Neural cell (in vitro differentiated cells): ENCODE data around the gene PHETA2. TPM values are rescaled to one million over a fixed set of nuclear protein-coding genes. Genes with fewer than 3 reads are reported as not detected.
"Not testable (repeated sequence)": the region's sequence is repeated elsewhere in the genome, so short reads cannot be mapped to it uniquely, and the experiment has no call there.

Source experiments
- H2AFZ ChIP-seq: fragments of 200-600, 300-800 bp; sonication (generic), shearing (Covaris generic); 2 replicates; pipeline ENCODE4 v1.6.0; 2014; ENCODE audit warnings: low read depth, mild to moderate bottlenecking, antibody characterized with exemption, low read length, moderate library complexity
- H3F3A ChIP-seq: fragments of 200-600 bp; shearing (Covaris generic); 2 replicates; pipeline ENCODE4 v1.6.1; 2016; ENCODE audit warnings: mild to moderate bottlenecking, moderate library complexity, mixed read lengths, antibody characterized with exemption, low read length; ENCODE audit not compliant: insufficient read depth, poor library complexity, severe bottlenecking
- H3K27ac ChIP-seq: fragments of 200-600, 300-800 bp; sonication (generic), shearing (Covaris generic); 2 replicates; pipeline ENCODE4 v1.5.1; 2014; ENCODE audit warnings: mild to moderate bottlenecking, low read length, moderate library complexity
- H3K27me3 ChIP-seq: fragments of 300-800, 200-600 bp; sonication (generic), shearing (Covaris generic); 2 replicates; pipeline ENCODE4 v1.6.0; 2014; ENCODE audit warnings: mild to moderate bottlenecking, low read depth, low read length, moderate library complexity; ENCODE audit not compliant: insufficient read depth
- H3K36me3 ChIP-seq: fragments of 300-800, 200-600 bp; sonication (generic), shearing (Covaris generic); 2 replicates; pipeline ENCODE4 v1.5.1; 2014; ENCODE audit warnings: mild to moderate bottlenecking, antibody characterized with exemption, low read length, moderate library complexity; ENCODE audit not compliant: insufficient read depth
- H3K4me2 ChIP-seq: fragments of 300-800, 200-600 bp; sonication (generic), shearing (Covaris generic); 2 replicates; pipeline ENCODE4 v1.6.0; 2014; ENCODE audit warnings: mild to moderate bottlenecking, low read length
- H3K4me3 ChIP-seq: fragments of 300-800, 200-600 bp; sonication (generic), shearing (Covaris generic); 2 replicates; pipeline ENCODE4 v1.5.1; 2014; ENCODE audit warnings: mild to moderate bottlenecking, low read length, moderate library complexity
- H3K79me2 ChIP-seq: fragments of 200-600 bp; shearing (Covaris generic); replicated peaks from 2 replicates; pipeline ENCODE4 v1.6.0; 2014; ENCODE audit warnings: mild to moderate bottlenecking, low read length, moderate library complexity; ENCODE audit not compliant: insufficient read depth
- H3K9ac ChIP-seq: fragments of 300-800, 200-600 bp; sonication (generic), shearing (Covaris generic); 2 replicates; pipeline ENCODE4 v1.6.1; 2016; ENCODE audit warnings: mild to moderate bottlenecking, low read length, mixed read lengths
- H3K9me2 ChIP-seq: fragments of 200-600 bp; shearing (Covaris generic); 2 replicates; pipeline ENCODE4 v1.6.1; 2016; ENCODE audit warnings: mild to moderate bottlenecking, low read length, mixed read lengths; ENCODE audit not compliant: insufficient read depth
- H3K9me3 ChIP-seq: fragments of 200-600, 300-800 bp; sonication (generic), shearing (Covaris generic); 2 replicates; pipeline ENCODE4 v1.6.1; 2016; ENCODE audit warnings: mild to moderate bottlenecking, mixed run types, low read length, moderate library complexity, mixed read lengths
- H4K20me1 ChIP-seq: fragments of 200-600 bp; shearing (Covaris generic); 2 replicates; pipeline ENCODE4 v1.6.1; 2016; ENCODE audit warnings: mild to moderate bottlenecking, mixed run types; ENCODE audit not compliant: insufficient read depth
- EP300 ChIP-seq: fragments of 450-650 bp; conservative IDR thresholded peaks from 2 replicates; pipeline ENCODE4 v1.6.1; 2014; ENCODE audit warnings: antibody characterized with exemption, mild to moderate bottlenecking, moderate library complexity; ENCODE audit not compliant: poor library complexity, severe bottlenecking
- EZH2 ChIP-seq: fragments of 200-600, 300-800 bp; shearing (Covaris generic), sonication (generic); IDR thresholded peaks from 2 replicates; pipeline ENCODE4 v1.6.1; 2014; ENCODE audit warnings: antibody characterized with exemption, low read length, borderline replicate concordance, mild to moderate bottlenecking; ENCODE audit not compliant: insufficient read depth, poor library complexity, severe bottlenecking
- MXI1 ChIP-seq: fragments of 450-650 bp; conservative IDR thresholded peaks from 2 replicates; pipeline ENCODE4 v1.6.1; 2014; ENCODE audit warnings: antibody characterized with exemption, mild to moderate bottlenecking; ENCODE audit not compliant: poor library complexity, severe bottlenecking
- POLR2AphosphoS5 ChIP-seq: IDR thresholded peaks from 2 replicates; pipeline ENCODE4 v1.6.1; 2012
- RAD21 ChIP-seq: fragments of 450-650 bp; conservative IDR thresholded peaks from 2 replicates; pipeline ENCODE4 v1.6.1; 2014; ENCODE audit warnings: antibody characterized with exemption, mild to moderate bottlenecking, moderate library complexity
- SMC3 ChIP-seq: fragments of 450-650 bp; conservative IDR thresholded peaks from 2 replicates; pipeline ENCODE4 v1.6.1; 2014; ENCODE audit warnings: antibody characterized with exemption, mild to moderate bottlenecking, moderate library complexity; ENCODE audit not compliant: poor library complexity
- TAF1 ChIP-seq: IDR thresholded peaks from 2 replicates; pipeline ENCODE4 v1.6.1; 2012; ENCODE audit warnings: low read depth
- polyA plus RNA-seq: library from polyadenylated mRNA; depleted of rRNA; stranded (reverse); fragments of >200 nt; gene quantifications from 2 replicates; pipeline ENCODE4 v1.2.3, GENCODE V29; 2014
- small RNA-seq, 3 experiments: library from RNA; depleted of rRNA; stranded (forward); fragments of <200 nt; gene quantifications; one replicate each; pipeline ENCODE3, GENCODE V24; 2012
- TF ChIP-seq, protein P1 (sequence below): fragments of 450-650 bp; IDR thresholded peaks from 2 replicates; pipeline ENCODE4 v1.5.1; 2014; ENCODE audit warnings: antibody characterized with exemption, mild to moderate bottlenecking, moderate library complexity; ENCODE audit not compliant: poor library complexity, severe bottlenecking
- TF ChIP-seq, protein P2 (sequence below): IDR thresholded peaks from 2 replicates; pipeline ENCODE4 v1.6.1; 2012; ENCODE audit warnings: borderline replicate concordance

PHETA2 gene
- polyA plus RNA-seq, 1 donor from 2014 or later, result 0.42 TPM

DNA sequence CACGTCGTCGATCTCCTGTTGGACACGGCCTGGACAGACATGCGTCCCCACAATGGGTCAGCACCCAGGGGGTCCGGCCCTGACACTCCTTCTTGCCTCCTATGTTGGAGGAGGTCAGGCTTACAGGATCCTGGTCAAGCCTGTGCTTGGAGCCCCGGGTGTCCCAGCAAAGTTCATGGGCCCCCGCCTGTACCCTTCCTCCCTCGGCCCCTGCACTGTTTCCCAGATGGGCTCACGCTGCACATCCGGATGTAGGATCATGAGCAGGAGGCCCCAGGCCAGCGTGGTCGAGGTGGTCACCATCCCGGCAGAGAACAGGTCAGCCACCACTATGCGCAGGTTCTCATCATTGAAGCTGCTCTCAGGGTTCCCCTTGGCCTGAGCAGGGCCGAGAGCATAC, 53.6 kb downstream of the PHETA2 start:
- Histone ChIP-seq H3K27ac (no peak overlapping the region), H3K9me3 (no peaks in the 10 kb centered on the region), H3K27me3 (no peaks in the 10 kb centered on the region), H3K36me3 (no peaks in the 10 kb centered on the region), H2AFZ (no peak overlapping the region), H3K9ac (no peak overlapping the region), H3K4me2 (no peak overlapping the region), H3K4me3 (no peak overlapping the region), H3K79me2 (no peaks in the 10 kb centered on the region), H3K9me2 (no peaks in the 10 kb centered on the region), H3F3A (no peaks in the 10 kb centered on the region), H4K20me1 (no peaks in the 10 kb centered on the region)
- TF ChIP-seq EZH2 (no peak), EP300 (no peak), TAF1 (no peak), MXI1 (no peak), SMC3 (no peak), RAD21 (no peak), POLR2AphosphoS5 (no peak)
- TF ChIP-seq, protein P1, sequence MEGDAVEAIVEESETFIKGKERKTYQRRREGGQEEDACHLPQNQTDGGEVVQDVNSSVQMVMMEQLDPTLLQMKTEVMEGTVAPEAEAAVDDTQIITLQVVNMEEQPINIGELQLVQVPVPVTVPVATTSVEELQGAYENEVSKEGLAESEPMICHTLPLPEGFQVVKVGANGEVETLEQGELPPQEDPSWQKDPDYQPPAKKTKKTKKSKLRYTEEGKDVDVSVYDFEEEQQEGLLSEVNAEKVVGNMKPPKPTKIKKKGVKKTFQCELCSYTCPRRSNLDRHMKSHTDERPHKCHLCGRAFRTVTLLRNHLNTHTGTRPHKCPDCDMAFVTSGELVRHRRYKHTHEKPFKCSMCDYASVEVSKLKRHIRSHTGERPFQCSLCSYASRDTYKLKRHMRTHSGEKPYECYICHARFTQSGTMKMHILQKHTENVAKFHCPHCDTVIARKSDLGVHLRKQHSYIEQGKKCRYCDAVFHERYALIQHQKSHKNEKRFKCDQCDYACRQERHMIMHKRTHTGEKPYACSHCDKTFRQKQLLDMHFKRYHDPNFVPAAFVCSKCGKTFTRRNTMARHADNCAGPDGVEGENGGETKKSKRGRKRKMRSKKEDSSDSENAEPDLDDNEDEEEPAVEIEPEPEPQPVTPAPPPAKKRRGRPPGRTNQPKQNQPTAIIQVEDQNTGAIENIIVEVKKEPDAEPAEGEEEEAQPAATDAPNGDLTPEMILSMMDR, result no peak
- TF ChIP-seq, protein P2, sequence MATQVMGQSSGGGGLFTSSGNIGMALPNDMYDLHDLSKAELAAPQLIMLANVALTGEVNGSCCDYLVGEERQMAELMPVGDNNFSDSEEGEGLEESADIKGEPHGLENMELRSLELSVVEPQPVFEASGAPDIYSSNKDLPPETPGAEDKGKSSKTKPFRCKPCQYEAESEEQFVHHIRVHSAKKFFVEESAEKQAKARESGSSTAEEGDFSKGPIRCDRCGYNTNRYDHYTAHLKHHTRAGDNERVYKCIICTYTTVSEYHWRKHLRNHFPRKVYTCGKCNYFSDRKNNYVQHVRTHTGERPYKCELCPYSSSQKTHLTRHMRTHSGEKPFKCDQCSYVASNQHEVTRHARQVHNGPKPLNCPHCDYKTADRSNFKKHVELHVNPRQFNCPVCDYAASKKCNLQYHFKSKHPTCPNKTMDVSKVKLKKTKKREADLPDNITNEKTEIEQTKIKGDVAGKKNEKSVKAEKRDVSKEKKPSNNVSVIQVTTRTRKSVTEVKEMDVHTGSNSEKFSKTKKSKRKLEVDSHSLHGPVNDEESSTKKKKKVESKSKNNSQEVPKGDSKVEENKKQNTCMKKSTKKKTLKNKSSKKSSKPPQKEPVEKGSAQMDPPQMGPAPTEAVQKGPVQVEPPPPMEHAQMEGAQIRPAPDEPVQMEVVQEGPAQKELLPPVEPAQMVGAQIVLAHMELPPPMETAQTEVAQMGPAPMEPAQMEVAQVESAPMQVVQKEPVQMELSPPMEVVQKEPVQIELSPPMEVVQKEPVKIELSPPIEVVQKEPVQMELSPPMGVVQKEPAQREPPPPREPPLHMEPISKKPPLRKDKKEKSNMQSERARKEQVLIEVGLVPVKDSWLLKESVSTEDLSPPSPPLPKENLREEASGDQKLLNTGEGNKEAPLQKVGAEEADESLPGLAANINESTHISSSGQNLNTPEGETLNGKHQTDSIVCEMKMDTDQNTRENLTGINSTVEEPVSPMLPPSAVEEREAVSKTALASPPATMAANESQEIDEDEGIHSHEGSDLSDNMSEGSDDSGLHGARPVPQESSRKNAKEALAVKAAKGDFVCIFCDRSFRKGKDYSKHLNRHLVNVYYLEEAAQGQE, result no peak

DNA sequence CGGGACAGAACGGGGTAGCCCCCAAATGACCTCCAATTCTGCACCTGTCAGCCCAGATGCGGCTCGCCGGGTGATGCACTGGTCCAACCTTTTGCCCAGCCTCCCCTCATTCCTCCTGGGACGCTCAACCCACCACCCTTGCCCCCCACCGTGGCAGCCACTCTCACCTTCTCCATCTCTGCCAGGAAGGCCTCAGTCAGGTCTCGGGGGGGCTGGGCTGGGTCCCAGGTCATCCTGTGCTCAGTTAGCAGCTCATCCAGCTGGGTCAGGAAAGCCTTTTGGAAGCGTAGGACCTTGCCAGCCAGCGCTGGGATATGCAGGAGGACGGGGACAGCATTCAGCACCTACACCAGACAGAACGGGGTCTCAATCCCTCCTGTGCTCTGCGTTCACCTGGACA, 54.0 kb downstream of the PHETA2 start:
- not testable (repeated sequence) for H3K36me3 ChIP-seq, H3K9ac ChIP-seq, H3F3A ChIP-seq, H3K27me3 ChIP-seq, H3K4me3 ChIP-seq, H3K27ac ChIP-seq, H3K9me3 ChIP-seq, H4K20me1 ChIP-seq, H3K4me2 ChIP-seq, H3K9me2 ChIP-seq, H3K79me2 ChIP-seq, H2AFZ ChIP-seq

Small RNA genes lying within 50 kb of the gene (small RNA-seq; reads per million reads assigned to genes)
- gene SNORD13P1, result 0 reads per million in 3 experiments

Other genes starting within 250 kb of the PHETA2 start
- gene SREBF2, start 241.1 kb upstream of the PHETA2 start, polyA plus RNA-seq, result 73.0 and 87.3 TPM in 2 replicates
- gene SHISA8, start 159.2 kb upstream of the PHETA2 start, polyA plus RNA-seq, result 0.62 and 2.2 TPM in 2 replicates
- gene TNFRSF13C, start 147.4 kb upstream of the PHETA2 start, polyA plus RNA-seq, result 0.12 and 0.34 TPM in 2 replicates
- gene CENPM, start 127.1 kb upstream of the PHETA2 start, polyA plus RNA-seq, result 1.7 and 2.1 TPM in 2 replicates
- gene SEPTIN3, start 104.8 kb upstream of the PHETA2 start, polyA plus RNA-seq, result 167 and 177 TPM in 2 replicates
- gene WBP2NL, start 75.5 kb upstream of the PHETA2 start, polyA plus RNA-seq, result not detected in 2 replicates
- 8.8 and 11.4 TPM in 2 replicates for gene NAGA, start 3.4 kb upstream of the PHETA2 start, polyA plus RNA-seq
- 42.8 and 44.0 TPM in 2 replicates for gene SMDT1, start 5.5 kb downstream of the PHETA2 start, polyA plus RNA-seq
- 225 and 273 TPM in 2 replicates for gene NDUFA6, start 16.5 kb downstream of the PHETA2 start, polyA plus RNA-seq
- gene CYP2D6, start 56.6 kb downstream of the PHETA2 start, polyA plus RNA-seq, result 11.5 and 14.2 TPM in 2 replicates
- gene TCF20, start 196.4 kb downstream of the PHETA2 start, polyA plus RNA-seq, result 21.9 and 27.5 TPM in 2 replicates